Ishikawa (cell line): ENCODE measurements around the gene PALS1.

Experiments
- CEBPB ChIP-seq: IDR thresholded peaks from 2 replicates; pipeline ENCODE4 v1.6.1; 2012
- CREB1 ChIP-seq: IDR thresholded peaks from 2 replicates; pipeline ENCODE4 v1.6.1; 2012; ENCODE audit warnings: low read depth
- EGR1 ChIP-seq: IDR thresholded peaks from 2 replicates; pipeline ENCODE4 v1.6.1; 2012
- EP300 ChIP-seq: IDR thresholded peaks from 2 replicates; pipeline ENCODE4 v1.6.1; 2012; ENCODE audit warnings: borderline replicate concordance
- FOXM1 ChIP-seq: IDR thresholded peaks from 2 replicates; pipeline ENCODE4 v1.6.1; 2012; ENCODE audit warnings: low read depth, borderline replicate concordance
- MAX ChIP-seq: IDR thresholded peaks from 2 replicates; pipeline ENCODE4 v1.6.1; 2012
- NFIC ChIP-seq: IDR thresholded peaks from 2 replicates; pipeline ENCODE4 v1.6.1; 2012
- RAD21 ChIP-seq: IDR thresholded peaks from 2 replicates; pipeline ENCODE4 v1.6.1; 2012; ENCODE audit warnings: low read depth
- REST ChIP-seq: IDR thresholded peaks from 2 replicates; pipeline ENCODE4 v1.6.1; 2012; ENCODE audit warnings: low read depth, mild to moderate bottlenecking
- TAF1 ChIP-seq: IDR thresholded peaks from 2 replicates; pipeline ENCODE4 v1.6.1; 2012; ENCODE audit warnings: low read depth, mild to moderate bottlenecking
- TCF12 ChIP-seq: IDR thresholded peaks from 2 replicates; pipeline ENCODE4 v1.6.1; 2012; ENCODE audit warnings: low read depth
- TEAD4 ChIP-seq: IDR thresholded peaks from 2 replicates; pipeline ENCODE4 v1.6.1; 2012
- USF1 ChIP-seq: IDR thresholded peaks from 2 replicates; pipeline ENCODE4 v1.6.1; 2012
- YY1 ChIP-seq: IDR thresholded peaks from 2 replicates; pipeline ENCODE4 v1.6.1; 2012; ENCODE audit warnings: low read depth
- ZBTB7A ChIP-seq: IDR thresholded peaks from 2 replicates; pipeline ENCODE4 v1.6.1; 2012; ENCODE audit warnings: low read depth

The PALS1 gene

GRCh38 chr14:67221982-67222328, 19.3 kb upstream of the PALS1 start:
- no peak for TF ChIP-seq REST
- TF ChIP-seq CREB1, result no peak
- no peak for TF ChIP-seq EGR1
- no peak for TF ChIP-seq MAX
- no peak for TF ChIP-seq USF1
- TF ChIP-seq RAD21, result no peak
- TF ChIP-seq TCF12, result no peak
- no peak for TF ChIP-seq EP300
- TF ChIP-seq CEBPB, result no peak

GRCh38 chr14:67225523-67225922, 15.7 kb upstream of the PALS1 start:
- TF ChIP-seq FOXM1 (no peak), REST (no peak)

GRCh38 chr14:67228325-67228984, 12.8 kb upstream of the PALS1 start:
- TF ChIP-seq YY1 (no peak), MAX (no peak), CEBPB (no peak), RAD21 (no peak), TCF12 (no peak), TEAD4 (no peak)

GRCh38 chr14:67232066-67232465, 9.2 kb upstream of the PALS1 start:
- TF ChIP-seq TAF1 (no peak), CEBPB (no peak), ZBTB7A (no peak), TCF12 (no peak), EP300 (no peak), FOXM1 (no peak), NFIC (no peak), YY1 (no peak), USF1 (no peak), RAD21 (no peak), REST (no peak), CREB1 (no peak), MAX (no peak), EGR1 (no peak), TEAD4 (no peak)

GRCh38 chr14:67232621-67233020, 8.6 kb upstream of the PALS1 start:
- TF ChIP-seq REST (no peak), MAX (no peak), TEAD4 (no peak), ZBTB7A (no peak), EP300 (no peak), NFIC (no peak), EGR1 (no peak), YY1 (no peak), USF1 (no peak), CEBPB (no peak), FOXM1 (no peak), TAF1 (no peak), RAD21 (no peak)
